Measurements from ENCODE around the gene MS4A8. TPM values are rescaled to one million over a fixed set of nuclear protein-coding genes. Genes with fewer than 3 reads are reported as not detected.

MS4A8 gene
- total RNA-seq, 4 donors from 2014 or later, result 22.9 to 141 (median 52.1) TPM

DNA sequence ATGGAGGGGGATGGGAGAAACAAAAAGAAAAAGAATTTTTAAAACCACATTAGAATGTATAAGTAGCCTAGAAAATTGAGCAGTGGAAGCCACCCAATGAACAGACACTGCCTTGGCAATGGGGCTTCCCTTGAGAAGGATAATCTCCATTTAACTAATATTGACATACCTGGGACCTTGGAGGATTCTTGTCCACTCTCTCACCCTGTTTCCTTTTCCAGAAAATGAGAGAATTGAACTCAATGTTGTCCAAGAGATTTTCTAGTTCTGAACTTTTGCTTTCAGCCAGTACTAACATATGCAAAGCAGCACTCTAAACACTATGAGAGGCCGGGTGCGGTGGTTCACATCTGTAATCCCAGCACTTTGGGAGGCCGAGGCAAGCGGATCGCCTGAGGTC is 524 bp downstream of the MS4A8 start:
- Histone ChIP-seq H3K4me1 (peaks cover 4 to 43% (median 19%) of the 10 kb centered on the region in 4 donors), H3K36me3 (no peaks in the 10 kb centered on the region), H3K9me3 (peaks cover 0 to 5% of the 10 kb centered on the region in 2 donors), H3K27me3 (no peaks in the 10 kb centered on the region), H3K27ac (peak overlapping the region; percentile 38 to 72 (median 58)), H3K4me3 (peak overlapping the region in 1 of 4 donors; percentile 19)
- 77% methylated on average over 5 of the region's 5 CpGs; no CpG with 5 or more reads in 1 of the 2 donors for WGBS, 2 donors (ENCODE audit: low coverage in 1 of 2)
- intact Hi-C loops (cut with DNase I; ENCODE audit: low total_unique reads), result no loop called here
- TF ChIP-seq, protein P1, sequence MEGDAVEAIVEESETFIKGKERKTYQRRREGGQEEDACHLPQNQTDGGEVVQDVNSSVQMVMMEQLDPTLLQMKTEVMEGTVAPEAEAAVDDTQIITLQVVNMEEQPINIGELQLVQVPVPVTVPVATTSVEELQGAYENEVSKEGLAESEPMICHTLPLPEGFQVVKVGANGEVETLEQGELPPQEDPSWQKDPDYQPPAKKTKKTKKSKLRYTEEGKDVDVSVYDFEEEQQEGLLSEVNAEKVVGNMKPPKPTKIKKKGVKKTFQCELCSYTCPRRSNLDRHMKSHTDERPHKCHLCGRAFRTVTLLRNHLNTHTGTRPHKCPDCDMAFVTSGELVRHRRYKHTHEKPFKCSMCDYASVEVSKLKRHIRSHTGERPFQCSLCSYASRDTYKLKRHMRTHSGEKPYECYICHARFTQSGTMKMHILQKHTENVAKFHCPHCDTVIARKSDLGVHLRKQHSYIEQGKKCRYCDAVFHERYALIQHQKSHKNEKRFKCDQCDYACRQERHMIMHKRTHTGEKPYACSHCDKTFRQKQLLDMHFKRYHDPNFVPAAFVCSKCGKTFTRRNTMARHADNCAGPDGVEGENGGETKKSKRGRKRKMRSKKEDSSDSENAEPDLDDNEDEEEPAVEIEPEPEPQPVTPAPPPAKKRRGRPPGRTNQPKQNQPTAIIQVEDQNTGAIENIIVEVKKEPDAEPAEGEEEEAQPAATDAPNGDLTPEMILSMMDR (IDR thresholded peaks at IDR 0.05), result no peak
- TF ChIP-seq POLR2A (IDR thresholded peaks at IDR 0.05) (no peak), POLR2AphosphoS5 (IDR thresholded peaks at IDR 0.05) (no peak), EP300 (IDR thresholded peaks at IDR 0.05; ENCODE audit: low read depth) (no peak)
- DNase-seq, result no peak
- in situ Hi-C loops (cut with MboI; ENCODE audit: low pct_ligation_motif_present in 1 of 4, low pct_unique_long_range_greater_than_20kb in 1 of 4, low sequenced_read_pairs in 3 of 4), result no loop called here

DNA sequence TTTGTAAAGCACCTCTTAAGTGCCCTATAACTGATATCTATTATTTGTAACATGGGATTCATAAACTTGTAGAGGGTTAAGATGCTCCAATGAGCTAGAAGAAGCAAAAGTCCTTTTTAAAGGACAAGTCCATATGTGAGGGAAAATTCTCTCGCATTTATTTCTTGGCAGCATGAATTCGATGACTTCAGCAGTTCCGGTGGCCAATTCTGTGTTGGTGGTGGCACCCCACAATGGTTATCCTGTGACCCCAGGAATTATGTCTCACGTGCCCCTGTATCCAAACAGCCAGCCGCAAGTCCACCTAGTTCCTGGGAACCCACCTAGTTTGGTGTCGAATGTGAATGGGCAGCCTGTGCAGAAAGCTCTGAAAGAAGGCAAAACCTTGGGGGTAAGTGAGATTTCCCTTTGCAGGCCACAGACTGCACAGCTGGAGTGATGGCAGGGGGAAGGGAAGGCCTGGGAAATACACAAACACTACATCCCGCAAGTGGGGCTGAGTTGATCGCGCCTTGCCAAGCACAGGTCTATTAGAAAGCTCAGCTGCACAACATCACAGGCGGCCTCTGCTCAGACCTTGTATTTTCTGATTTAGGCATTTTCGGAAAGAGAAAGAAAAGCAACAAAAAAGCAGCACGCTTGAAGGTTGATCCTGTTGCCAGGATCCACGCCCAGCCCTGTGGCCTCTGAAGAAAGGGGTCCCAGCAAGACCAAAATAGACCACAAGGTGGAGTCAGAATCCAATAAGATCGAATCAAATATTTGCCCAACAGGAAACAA is 1.5 kb downstream of the MS4A8 start:
- Histone ChIP-seq H3K9me3 (no peaks in the 10 kb centered on the region), H3K27ac (peak overlapping the region in 3 of 4 donors; percentile 22 to 57 (median 52)), H3K27me3 (no peaks in the 10 kb centered on the region), H3K4me3 (no peak overlapping the region), H3K36me3 (no peaks in the 10 kb centered on the region), H3K4me1 (peaks cover 4 to 43% (median 19%) of the 10 kb centered on the region in 4 donors)
- TF ChIP-seq, protein P1 (IDR thresholded peaks at IDR 0.05), result peak; percentile 33 to 64 (median 46)
- no peak for TF ChIP-seq POLR2A (IDR thresholded peaks at IDR 0.05)
- TF ChIP-seq POLR2AphosphoS5 (IDR thresholded peaks at IDR 0.05), result no peak
- no peak for TF ChIP-seq EP300 (IDR thresholded peaks at IDR 0.05; ENCODE audit: low read depth)
- intact Hi-C loops (cut with DNase I; ENCODE audit: low total_unique reads) (no loop called here), in situ Hi-C loops (cut with MboI; ENCODE audit: low pct_ligation_motif_present in 1 of 4, low pct_unique_long_range_greater_than_20kb in 1 of 4, low sequenced_read_pairs in 3 of 4) (no loop called here)
- DNase-seq, result peak; percentile 53
- 58 to 66% methylated on average over 6 to 14 of the region's 14 CpGs for WGBS, 2 donors (ENCODE audit: low coverage in 1 of 2)

- intact Hi-C loops (cut with DNase I; ENCODE audit: low total_unique reads), result no loop called here
These were observed 2.0 kb downstream of the MS4A8 start for GRCh38 chr11:60701469-60701818.

DNA sequence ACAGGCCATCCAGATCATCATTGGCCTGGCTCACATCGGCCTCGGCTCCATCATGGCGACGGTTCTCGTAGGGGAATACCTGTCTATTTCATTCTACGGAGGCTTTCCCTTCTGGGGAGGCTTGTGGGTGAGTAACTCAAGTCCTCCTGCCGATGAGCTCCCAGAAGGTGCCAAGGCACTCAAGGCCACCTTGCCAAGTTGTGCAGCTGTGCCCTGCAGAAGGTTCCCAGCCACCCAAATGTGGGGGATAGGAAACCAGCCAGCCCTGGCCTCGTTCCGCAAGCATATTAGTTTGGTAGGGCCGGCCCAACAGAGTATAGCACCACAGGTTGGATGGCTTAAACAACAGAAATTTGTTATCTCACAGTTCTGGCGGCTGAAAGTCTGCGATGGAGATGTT is 4.0 kb downstream of the MS4A8 start:
- intact Hi-C loops (cut with DNase I; ENCODE audit: low total_unique reads), result no loop called here
- peaks cover 4 to 29% (median 12%) of the 10 kb centered on the region in 4 donors for H3K4me1 ChIP-seq
- H3K36me3 ChIP-seq, result no peaks in the 10 kb centered on the region
- no peak overlapping the region for H3K27ac ChIP-seq
- 91 to 96% methylated on average over 7 to 12 of the region's 12 CpGs for WGBS, 2 donors (ENCODE audit: low coverage in 1 of 2)
- H3K4me3 ChIP-seq, result no peak overlapping the region
- no peak for DNase-seq
- TF ChIP-seq, protein P1 (IDR thresholded peaks at IDR 0.05), result no peak
- TF ChIP-seq POLR2AphosphoS5 (IDR thresholded peaks at IDR 0.05) (no peak), POLR2A (IDR thresholded peaks at IDR 0.05) (no peak), EP300 (IDR thresholded peaks at IDR 0.05; ENCODE audit: low read depth) (no peak)
- H3K27me3 ChIP-seq, result no peaks in the 10 kb centered on the region
- no peaks in the 10 kb centered on the region for H3K9me3 ChIP-seq
- in situ Hi-C loops (cut with MboI; ENCODE audit: low pct_ligation_motif_present in 1 of 4, low pct_unique_long_range_greater_than_20kb in 1 of 4, low sequenced_read_pairs in 3 of 4), result no loop called here

More at GRCh38 chr11:60701469-60701818, 2.0 kb downstream of the MS4A8 start:
- in situ Hi-C loops (cut with MboI; ENCODE audit: low pct_ligation_motif_present in 1 of 4, low pct_unique_long_range_greater_than_20kb in 1 of 4, low sequenced_read_pairs in 3 of 4), result no loop called here
- no peak for DNase-seq
- H3K4me1 ChIP-seq, result peaks cover 4 to 43% (median 19%) of the 10 kb centered on the region in 4 donors
- no peaks in the 10 kb centered on the region for H3K36me3 ChIP-seq
- H3K27ac ChIP-seq, result peak overlapping the region in 1 of 4 donors; percentile 57
- no peak overlapping the region for H3K4me3 ChIP-seq
- H3K9me3 ChIP-seq, result no peaks in the 10 kb centered on the region
- WGBS, 2 donors (ENCODE audit: low coverage in 1 of 2), result 47% methylated on average over 4 of the region's 4 CpGs; no CpG with 5 or more reads in 1 of the 2 donors
- H3K27me3 ChIP-seq, result no peaks in the 10 kb centered on the region
- no peak for TF ChIP-seq EP300 (IDR thresholded peaks at IDR 0.05; ENCODE audit: low read depth)
- TF ChIP-seq POLR2A (IDR thresholded peaks at IDR 0.05), result no peak
- TF ChIP-seq, protein P1 (IDR thresholded peaks at IDR 0.05), result no peak
- TF ChIP-seq POLR2AphosphoS5 (IDR thresholded peaks at IDR 0.05), result no peak
